ENCODE results near the gene KIF3C.
"Not testable (repeated sequence)": the region's sequence is repeated elsewhere in the genome, so short reads cannot be mapped to it uniquely, and the experiment has no call there.

KIF3C gene

GRCh38 chr2:25960920-25961319, 21.4 kb downstream of the KIF3C start:
- DNase-seq (ENCODE audit: low read depth, low spot score): no peak

- DNase-seq (ENCODE audit: low read depth, low spot score): no peak
These were observed 21.9 kb downstream of the KIF3C start for GRCh38 chr2:25960396-25960795.

DNA sequence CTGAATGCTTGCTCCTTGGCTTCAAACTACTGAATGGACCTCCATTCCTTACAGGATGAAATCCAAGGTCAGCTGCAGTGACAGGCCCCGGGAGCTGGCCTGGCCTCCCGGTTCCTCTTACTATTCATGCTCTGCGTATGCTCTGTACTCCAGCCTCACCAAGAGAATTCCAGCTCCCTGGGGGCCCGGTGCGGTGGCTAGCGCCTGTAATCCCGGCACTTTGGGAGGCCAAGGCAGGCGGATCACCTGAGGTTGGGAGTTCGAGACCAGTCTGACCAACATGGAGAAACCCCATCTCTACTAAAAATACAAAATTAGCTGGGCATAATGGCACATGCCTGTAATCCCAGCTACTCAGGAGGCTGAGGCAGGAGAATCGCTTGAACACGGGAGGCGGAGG, 23.7 kb downstream of the KIF3C start:
- not testable (repeated sequence) for DNase-seq (ENCODE audit: low read depth, low spot score)

DNA sequence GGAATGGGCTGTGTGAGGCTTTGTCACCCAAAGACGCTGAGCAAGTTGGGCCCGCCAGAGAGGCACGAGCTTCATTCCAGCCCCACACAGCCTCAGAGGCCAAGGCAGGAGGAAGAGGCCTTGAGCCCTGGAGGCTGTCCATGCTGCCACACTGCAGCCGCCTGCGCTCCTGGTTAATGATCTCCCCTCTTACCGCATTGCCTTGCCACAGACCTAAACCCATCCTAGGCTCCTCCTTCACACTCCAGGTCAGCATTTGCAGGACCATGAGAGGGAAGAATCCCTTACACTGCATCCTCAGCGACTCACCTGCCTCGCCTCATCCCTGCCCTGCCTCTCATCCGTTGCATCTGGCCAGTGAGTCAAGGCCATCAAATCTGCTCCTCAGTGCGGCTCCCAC, 24.6 kb downstream of the KIF3C start:
- DNase-seq (ENCODE audit: low read depth, low spot score): no peak

DNA sequence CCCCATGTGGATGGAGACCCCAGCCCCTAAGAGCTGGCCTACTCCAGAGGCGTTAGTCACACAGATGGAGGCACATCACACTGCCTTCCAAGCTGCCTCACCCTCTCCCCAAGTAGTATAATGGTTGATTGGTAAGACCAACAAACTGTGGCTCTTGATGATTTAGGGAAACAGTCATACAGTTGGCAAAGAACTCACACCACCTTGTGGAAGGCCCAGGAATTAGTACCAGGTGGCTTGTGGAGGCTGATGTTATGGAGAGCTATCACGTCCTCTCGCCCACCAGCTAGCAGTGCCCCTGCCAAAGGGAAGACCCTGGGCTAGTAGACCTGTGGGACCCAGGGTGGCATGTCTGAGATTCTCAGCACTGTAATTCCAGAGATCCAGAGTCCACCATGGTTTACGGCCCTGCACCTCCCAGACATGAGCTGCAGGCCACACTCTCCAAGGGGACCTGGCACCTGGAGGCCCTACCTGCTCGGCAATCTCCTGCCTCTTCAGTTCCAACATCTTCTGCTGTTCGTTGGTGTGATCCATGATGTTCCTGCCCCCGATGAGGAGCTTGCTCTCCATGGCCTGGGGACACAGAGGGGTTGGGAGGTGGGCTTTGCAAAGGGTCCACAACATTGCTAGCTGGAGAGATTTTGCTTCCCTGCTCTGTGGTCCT, 26.3 kb downstream of the KIF3C start:
- no peak for DNase-seq (ENCODE audit: low read depth, low spot score)

GRCh38 chr2:25955036-25955435, 27.3 kb downstream of the KIF3C start:
- DNase-seq (ENCODE audit: low read depth, low spot score): no peak

GRCh38 chr2:25954199-25954752, 28.0 kb downstream of the KIF3C start:
- DNase-seq (ENCODE audit: low read depth, low spot score): peak; percentile 86

DNA sequence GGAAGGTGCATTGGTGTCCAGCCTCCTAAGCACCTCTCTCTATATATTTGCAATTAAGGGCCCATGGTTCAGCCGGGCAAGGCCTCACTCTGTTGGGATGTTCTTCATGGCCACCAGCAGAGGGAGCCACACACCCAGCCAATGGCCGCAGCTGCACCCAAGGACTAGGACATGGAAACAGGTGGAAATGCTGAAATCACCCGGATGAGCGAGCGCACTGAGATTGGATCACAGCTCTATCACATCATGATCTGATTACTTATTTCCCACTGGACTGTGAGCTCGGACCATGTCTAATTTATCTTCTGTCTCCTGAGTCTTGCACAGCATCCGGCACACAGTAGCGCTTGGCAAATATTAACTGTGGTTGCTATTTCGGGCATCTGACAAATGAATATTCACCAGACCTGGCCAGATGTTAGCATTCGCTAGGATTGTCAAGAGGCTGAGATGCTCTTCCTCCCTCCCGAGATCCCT, 31.2 kb downstream of the KIF3C start:
- DNase-seq (ENCODE audit: low read depth, low spot score): peak; percentile 79

GRCh38 chr2:25948437-25948836, 33.9 kb downstream of the KIF3C start:
- DNase-seq (ENCODE audit: low read depth, low spot score): no peak

- no peak for DNase-seq (ENCODE audit: low read depth, low spot score)
These were observed 41.3 kb downstream of the KIF3C start for GRCh38 chr2:25941042-25941441.

GRCh38 chr2:25939257-25939668, 43.0 kb downstream of the KIF3C start:
- no peak for DNase-seq (ENCODE audit: low read depth, low spot score)

- DNase-seq (ENCODE audit: low read depth, low spot score): no peak
These were observed 44.0 kb downstream of the KIF3C start for GRCh38 chr2:25938345-25938744.

DNA sequence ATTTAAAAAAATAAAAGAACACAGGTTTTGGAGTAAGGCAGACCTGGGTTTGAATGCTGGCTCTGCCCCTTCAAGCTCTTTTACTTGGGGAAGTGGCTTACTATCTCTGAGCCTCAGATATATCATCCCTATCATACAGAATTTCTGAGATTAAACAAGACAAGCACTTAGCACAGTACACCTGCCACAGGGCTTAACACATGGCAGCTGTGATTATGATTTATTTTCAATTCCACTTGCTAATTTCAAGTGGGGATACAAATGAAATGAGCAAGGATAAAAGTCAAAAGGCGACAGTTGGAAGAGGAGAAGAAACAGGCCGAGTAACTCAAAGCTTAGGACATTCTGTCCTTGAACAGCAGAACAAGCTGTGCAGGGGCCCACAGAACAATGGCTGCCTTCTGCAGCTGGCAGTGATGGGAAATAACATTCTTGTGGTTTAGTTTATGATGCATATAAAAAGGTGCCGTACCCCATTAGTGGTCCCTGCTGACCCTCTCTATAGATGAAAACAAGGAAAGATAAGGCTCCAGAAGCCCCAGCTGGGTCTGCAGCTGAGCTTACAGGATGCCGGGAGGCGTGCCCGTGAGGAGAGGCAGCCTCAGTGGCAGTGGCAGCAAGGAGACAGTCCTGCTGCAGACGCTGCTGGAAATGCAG, 45.3 kb downstream of the KIF3C start:
- no peak for DNase-seq (ENCODE audit: low read depth, low spot score)

GRCh38 chr2:25933622-25934021, 48.7 kb downstream of the KIF3C start:
- no peak for DNase-seq (ENCODE audit: low read depth, low spot score)

DNA sequence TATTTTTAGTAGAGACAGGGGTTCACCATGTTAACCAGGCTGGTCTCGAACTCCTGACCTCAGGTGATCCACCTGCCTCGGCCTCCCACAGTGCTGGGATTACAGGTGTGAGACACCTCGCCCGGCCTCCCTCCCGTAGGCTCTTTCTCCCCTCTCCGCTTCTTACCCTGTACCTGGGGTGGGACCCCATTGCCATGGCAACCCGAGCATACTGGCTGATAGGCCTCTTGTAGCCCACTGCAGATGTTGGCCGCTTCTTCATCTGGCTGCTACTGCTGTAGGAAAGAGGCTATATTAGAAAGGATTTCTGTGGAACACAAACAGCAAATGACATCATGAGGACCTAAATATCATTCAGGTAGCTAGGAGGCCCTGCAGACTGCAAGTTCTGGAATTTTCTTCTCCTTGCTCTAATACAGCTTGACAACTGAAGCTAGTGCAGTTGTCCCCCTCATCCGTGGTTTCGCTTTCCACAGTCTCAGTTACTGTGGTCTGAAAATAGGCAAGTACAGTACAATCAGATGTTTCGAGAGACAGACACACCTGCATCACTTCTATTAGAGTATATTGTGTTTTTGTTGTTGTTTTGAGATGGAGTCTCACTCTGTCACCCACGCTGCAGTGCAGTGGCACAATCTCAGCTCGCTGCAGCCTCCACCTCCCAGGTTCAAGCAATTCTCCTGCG, 52.4 kb downstream of the KIF3C start:
- DNase-seq (ENCODE audit: low read depth, low spot score): no peak

DNA sequence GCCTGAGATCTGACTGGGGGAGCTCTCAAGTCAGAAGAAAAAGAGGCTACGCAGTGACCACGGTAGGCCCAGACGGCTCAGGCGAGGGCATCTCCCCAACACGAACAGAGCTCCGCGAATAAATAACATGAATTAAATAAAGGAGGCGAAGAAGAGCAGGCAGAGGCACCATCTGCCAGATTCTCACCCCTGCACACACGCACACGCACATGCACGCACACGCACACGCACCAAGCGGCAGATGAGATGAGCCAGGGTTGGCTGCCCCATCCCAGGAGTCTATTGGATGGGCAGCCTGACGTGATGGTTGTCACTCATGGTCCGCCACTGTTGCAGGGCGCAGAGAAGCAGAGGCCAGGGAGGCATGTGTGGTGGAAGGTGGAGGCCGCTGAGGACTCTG, 53.6 kb downstream of the KIF3C start:
- DNase-seq (ENCODE audit: low read depth, low spot score): no peak

DNA sequence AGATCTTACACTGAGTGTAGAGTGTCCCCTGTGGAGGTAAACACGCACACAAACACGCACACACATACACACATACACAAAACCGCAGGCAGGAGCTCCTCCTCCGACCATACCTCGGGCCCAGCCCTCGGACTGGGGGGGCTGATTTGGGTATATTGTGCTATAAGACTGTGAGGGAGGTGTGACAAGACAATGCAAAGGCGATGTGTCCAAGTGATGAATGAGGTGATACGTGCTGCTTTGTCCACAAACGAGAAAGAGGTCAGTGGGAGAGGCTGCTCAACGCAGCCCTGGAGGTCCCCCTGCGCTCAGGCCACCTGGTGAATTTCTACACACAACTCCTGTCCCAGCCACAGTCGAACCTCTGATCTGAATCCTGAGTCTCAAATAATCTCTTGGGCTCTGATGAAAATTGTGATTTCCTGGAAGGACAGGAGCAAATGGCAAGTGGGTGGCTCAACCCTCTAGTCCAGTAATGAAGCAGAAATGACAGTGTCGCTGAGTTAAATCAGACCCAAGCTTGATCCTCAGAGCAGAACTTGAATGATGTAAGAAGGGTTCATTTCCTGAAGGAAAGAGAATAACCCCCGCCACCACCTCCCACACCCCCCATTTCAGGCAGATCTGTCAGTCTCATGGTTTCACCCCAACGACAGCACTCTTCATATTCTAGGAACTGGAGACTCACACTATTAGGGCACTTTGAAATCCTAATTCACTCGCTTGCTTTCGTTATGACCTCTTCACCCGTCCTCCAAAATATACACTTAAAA, 55.1 kb downstream of the KIF3C start:
- no peak for DNase-seq (ENCODE audit: low read depth, low spot score)

- no peak for DNase-seq (ENCODE audit: low read depth, low spot score)
These were observed 59.8 kb downstream of the KIF3C start for GRCh38 chr2:25922501-25922900.

DNA sequence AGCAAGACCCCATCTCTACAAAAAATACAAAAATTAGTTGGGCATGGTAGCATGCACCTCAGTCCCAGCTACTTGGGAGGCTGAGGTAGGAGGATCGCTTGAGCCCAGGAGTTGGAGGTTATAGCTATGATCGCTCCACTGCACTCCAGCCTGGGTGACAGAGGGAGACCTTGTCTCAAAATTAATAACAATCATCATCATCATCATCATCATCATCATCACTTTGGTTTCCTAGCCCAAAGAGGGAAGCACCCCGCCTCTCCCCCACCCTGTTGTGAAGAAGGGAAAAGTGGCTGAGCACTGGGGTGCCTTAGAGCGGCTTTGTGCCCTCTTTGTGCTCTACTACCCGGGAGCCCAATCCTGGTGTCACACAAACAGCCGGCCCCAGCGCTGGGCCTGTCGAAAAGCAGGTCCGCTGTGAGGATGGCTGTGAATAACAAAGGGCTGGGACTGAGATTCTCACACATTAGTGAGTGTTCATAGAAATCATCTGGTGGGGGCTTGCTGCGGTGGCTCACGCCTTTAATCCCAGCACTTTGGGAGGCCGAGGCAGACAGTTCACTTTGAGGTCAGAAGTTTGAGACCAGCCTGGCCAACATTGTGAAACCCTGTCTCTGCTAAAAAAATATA, 61.4 kb downstream of the KIF3C start:
- DNase-seq (ENCODE audit: low read depth, low spot score): peak; percentile 75

DNA sequence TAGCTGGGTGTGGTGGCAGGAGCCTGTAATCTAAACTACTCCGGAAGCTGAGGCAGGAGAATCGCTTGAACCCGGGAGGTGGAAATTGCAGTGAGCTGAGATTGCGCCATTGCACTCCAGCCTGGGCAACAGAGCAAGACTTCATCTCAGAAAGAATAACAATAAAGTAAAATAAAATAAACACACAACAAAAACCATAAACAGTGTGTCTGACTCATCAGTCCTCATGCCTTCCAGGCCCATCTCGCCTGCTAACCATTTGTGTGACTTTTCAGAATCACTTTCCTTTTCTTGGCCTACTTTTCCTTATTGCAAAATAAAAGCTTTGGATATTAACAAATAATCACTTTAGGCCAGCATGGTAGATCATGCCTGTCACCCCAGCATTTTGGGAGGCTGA, 62.0 kb downstream of the KIF3C start:
- DNase-seq (ENCODE audit: low read depth, low spot score): no peak

- no peak for DNase-seq (ENCODE audit: low read depth, low spot score)
These were observed 64.5 kb downstream of the KIF3C start for GRCh38 chr2:25917832-25918231.
